ENCODE results near the gene SORCS2.

Gene SORCS2

DNA sequence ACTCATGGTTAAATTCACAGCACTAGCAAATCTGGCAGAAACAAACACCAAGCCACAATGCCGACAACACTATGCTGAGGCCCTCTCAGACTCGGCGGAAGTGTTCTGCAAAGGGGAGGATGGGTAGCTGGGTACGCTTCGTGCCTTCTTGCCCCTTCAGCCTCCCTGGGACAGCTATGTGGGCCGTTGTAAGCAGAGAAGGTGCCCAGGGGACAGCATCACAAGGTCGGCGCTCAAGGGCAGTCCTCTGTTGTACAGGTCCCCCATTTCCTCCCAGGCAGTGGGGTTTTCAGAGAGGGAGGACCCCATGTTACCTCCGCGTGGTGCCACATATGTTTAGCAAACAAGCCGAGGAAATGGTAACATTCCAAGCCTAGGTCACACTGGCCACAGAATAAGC is 573.7 kb downstream of the SORCS2 start:
- no peak for DNase-seq (ENCODE audit: low read depth)

GRCh38 chr4:7766661-7767345 is 574.5 kb downstream of the SORCS2 start:
- no peak for DNase-seq (ENCODE audit: low read depth)

DNA sequence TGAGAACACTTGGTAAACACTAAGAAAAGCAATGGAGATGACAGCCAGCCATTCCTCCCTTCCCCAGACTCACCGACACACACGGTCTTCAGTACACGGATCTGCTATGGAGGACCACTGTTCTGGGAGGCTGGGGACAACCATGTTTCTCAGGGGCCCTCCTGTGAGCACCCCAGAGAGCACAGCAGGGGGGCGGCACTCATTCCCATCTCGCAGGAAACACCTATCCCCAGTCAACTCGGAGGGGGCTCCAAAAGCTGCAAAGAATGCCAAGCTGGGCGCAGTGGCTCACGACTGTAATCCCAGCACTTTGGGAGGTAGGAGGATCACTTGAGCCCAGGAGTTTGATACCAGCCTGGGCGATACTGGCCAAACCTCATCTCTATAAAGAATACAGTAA is 575.2 kb downstream of the SORCS2 start:
- no peak for DNase-seq (ENCODE audit: low read depth)

DNA sequence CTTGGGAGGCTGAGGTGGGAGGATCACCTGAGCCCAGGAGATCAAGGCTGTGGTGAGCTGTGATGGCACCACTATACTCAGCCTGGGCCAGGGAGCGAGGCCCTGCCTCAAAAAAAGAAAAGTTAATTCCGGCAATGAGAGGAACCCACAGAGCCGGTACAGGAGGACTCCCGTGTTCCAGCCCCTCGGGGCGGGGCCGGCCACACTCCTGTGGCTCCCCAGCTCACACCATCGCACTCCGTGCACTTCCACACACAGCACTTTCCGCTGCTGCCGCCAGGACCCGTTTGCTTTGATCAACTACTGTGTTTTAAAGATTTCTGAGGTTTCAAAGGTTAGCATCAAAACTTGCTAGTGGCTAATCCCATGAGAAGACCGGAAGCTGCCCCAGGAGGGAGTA is 575.6 kb downstream of the SORCS2 start:
- DNase-seq (ENCODE audit: low read depth): no peak

- DNase-seq (ENCODE audit: low read depth): no peak
These were observed 576.4 kb downstream of the SORCS2 start for GRCh38 chr4:7768736-7769135.

DNA sequence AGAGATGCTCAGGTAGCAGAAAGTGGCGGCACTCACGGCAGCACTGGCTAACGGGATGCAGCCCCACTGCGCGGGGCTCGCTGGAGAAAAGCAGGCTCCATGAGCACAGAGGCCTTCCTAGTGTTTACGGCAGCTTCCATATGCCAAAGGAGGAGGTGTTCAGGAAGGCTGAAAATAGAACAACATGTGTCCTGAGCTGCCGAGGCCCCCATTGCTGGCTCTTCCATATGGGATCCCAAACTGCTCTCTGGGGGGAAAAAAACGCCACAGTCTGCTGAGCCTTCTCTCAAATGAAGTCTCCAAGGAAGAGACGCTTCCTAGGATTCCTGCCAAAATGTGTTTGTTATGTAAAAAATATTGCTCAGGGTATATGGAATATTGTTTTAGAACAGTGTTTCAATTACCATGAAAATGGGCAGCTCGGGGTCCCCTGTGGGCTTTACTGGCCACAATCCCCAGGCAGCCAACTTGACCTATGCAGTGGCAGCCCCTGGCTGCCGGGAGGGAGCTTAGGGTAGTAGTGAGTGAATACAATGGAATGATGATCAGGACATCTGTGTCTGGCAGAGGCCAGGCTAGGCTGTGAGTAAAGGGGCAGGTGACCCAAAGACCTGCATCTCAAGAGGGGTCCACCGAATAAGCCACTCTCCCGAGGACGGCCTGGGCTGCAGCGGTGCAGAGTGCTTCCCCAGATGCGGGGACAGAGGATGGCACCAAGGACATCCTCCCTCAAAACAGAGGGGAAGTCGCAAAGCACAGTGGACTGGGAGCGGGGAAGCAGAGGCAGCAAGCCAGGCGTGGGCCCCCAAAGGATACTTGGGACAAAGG is 577.3 kb downstream of the SORCS2 start:
- DNase-seq (ENCODE audit: low read depth): no peak

GRCh38 chr4:7770224-7771050 is 578.1 kb downstream of the SORCS2 start:
- DNase-seq (ENCODE audit: low read depth): no peak

- no peak for DNase-seq (ENCODE audit: low read depth)
These were observed 578.7 kb downstream of the SORCS2 start for GRCh38 chr4:7771056-7771455.

GRCh38 chr4:7771541-7772507 is 579.5 kb downstream of the SORCS2 start:
- no peak for DNase-seq (ENCODE audit: low read depth)

GRCh38 chr4:7772711-7773385 is 580.5 kb downstream of the SORCS2 start:
- no peak for DNase-seq (ENCODE audit: low read depth)

GRCh38 chr4:7773401-7774180 is 581.3 kb downstream of the SORCS2 start:
- DNase-seq (ENCODE audit: low read depth): no peak

DNA sequence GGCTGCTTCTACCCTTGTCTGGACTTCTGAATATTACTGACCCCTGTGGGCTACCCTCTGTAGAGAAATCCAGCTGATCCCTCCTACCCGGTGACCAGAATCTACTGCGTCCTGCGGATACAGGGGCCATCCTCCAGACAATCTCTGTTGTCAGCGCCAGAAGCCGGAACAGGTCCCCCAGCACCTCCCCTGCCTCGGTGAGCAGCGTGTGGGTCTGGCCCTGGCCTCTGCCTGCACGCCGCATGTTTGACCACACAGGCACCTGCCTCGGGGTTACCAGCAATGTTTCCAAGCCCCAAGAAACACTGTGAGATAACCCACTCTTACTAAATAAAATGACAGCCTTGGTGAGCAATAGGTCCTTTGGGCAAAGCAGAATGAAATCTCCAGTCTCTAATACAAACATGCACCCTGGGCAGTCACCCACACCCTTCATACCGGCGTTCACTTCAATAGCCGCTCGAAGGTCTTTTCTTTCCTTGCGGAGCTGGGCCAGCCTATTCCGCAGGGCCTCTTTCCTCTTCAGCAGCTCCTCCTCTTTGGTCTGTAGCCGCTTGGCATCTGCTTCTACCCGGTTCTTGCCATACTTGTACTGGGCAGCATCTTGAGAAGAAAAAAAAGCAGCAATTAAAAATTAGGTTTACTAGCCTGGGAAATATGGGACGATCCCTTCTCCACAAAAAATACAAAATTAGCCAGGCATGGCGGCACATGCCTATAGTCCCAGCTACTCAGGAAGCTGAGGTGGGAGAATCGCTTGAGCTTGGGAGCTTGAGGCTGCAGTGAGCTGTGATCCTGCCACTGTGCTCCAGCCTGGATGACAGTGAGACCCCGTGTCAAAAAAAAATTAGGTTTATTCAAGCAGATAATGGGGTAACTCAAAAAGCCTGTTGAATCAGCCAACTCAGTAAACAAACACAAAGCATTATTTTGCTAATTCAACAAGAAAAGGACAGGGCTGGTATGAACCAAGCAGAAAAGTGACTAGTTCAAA is 582.3 kb downstream of the SORCS2 start:
- no peak for DNase-seq (ENCODE audit: low read depth)

- DNase-seq (ENCODE audit: low read depth): no peak
These were observed 583.1 kb downstream of the SORCS2 start for GRCh38 chr4:7775396-7775795.

- DNase-seq (ENCODE audit: low read depth): no peak
These were observed 584.8 kb downstream of the SORCS2 start for GRCh38 chr4:7777017-7777710.

DNA sequence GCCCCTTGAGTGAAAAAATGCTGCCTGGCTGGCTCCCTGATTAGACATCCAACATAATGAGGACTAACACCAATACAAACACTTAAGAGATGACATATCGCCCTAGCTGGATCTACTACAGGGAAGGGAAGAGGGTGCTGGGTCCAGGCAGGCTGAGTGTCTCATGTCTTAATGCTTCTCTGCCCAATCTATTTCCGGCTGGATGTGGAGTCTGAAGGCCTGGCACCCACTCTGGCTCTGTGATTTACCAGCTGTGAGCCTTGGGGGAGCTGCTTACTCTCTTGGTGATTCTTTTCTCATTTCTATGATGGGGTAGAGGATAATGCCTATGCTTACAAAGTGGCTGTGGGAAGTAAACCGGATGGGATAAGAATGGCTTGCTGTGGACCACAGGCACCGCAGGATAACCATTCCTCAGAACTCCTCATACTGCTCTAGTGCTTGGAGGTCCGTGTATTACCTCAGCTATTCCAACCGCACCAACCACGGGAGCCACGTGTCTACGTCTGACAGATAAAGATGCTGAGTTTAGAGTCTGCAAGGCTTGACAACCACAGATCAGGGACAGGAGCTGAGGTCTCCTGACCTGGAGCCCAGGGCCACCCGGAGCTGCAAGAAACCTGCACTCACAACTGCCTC is 585.7 kb downstream of the SORCS2 start:
- no peak for DNase-seq (ENCODE audit: low read depth)

DNA sequence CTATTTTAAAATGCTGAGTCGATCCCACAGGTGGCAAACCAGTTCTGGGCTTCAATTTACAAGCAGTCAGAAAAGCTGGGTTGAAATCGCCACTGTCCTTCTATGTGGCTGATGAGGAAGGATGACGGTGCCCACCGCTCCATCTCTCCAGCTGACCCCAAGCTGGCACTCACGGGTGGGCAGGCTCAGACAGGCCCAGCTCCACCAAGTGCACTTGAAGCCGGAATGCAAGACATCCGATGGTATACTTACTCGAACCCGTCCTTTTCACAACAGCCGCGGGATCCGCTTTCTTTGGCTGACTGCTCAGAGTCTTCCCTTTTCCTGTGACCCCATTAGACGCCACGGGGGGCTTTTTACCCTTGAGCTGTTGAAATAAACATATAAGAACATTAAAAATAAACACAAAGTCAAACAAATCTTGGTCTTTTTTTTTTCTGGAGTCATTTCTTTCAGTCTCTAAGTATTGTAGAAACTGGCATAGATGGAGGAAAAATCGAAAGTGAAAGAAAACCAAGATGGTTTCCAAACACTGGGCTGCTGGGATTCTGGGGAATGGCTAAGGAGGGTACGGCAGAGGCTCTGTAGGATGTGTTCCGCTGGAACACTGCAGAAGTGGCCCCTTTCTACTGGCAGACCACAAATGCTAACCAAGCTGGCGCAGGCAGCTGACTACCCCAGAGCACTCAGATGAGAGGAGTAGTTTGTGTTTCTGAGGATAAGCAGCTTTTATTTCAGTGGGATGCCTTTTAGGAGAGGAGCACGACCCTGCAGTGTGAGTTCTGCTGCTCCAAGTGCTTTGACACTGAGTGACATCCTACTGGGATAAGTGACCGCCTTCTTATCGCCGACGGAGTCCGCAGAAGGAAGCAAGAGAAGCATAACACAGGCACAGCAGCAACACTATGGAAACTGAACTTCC is 586.4 kb downstream of the SORCS2 start:
- DNase-seq (ENCODE audit: low read depth): no peak

DNA sequence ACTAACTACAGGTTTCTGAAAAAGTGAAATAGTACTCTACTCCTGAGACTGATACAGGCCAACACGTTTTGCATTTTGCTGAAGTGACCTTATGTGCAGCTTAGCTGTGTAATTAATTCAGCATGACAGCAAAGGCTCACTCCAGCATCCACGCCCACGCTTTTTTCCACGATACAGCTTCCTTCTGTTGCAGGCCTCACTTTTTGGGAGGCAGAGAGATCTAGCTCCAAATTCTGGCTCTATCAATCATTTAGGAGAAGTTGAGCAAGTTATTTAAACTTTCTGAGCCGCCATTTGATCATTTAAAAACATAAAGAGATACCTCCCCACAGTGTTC is 587.1 kb downstream of the SORCS2 start:
- no peak for DNase-seq (ENCODE audit: low read depth)

Data from GM04504 (cell line).